Left lung (tissue), 10 donors: ENCODE results near the gene RAF1. TPM values are rescaled to one million over a fixed set of nuclear protein-coding genes. Genes with fewer than 3 reads are reported as not detected.
"Not testable (repeated sequence)": the region's sequence is repeated elsewhere in the genome, so short reads cannot be mapped to it uniquely, and the experiment has no call there.

ENCODE experiments used
- ATAC-seq: fragments of 200-7000 bp; cut with Tn5 transposase; one replicate; pipeline ENCODE4 v1.9.1; 2020; ENCODE audit warnings: moderate library complexity
- DNase-seq, 4 donors: peaks; one replicate each; pipeline ENCODE4 v3.0.0-alpha.2; 2013 to 2020
- H3K27ac ChIP-seq, 2 donors: fragments of 200-600 bp; sonication (generic) in 1 of 2; one replicate each; pipeline versions ENCODE4 v1.5.0 to v1.8.0; 2020 to 2021
- H3K27me3 ChIP-seq, 2 donors: fragments of 200-600 bp; sonication (generic) in 1 of 2; one replicate each; pipeline versions ENCODE4 v1.5.0 to v1.8.0; 2020 to 2021
- H3K36me3 ChIP-seq, 2 donors: fragments of 200-600 bp; sonication (generic) in 1 of 2; one replicate each; pipeline versions ENCODE4 v1.5.0 to v1.8.0; 2020 to 2021
- H3K4me1 ChIP-seq, 2 donors: fragments of 200-600 bp; one replicate each; pipeline ENCODE4 v1.8.0; 2021
- H3K4me3 ChIP-seq, 2 donors: fragments of 200-600 bp; sonication (generic) in 1 of 2; one replicate each; pipeline versions ENCODE4 v1.5.0 to v1.8.0; 2020 to 2021; ENCODE audit warnings: mild to moderate bottlenecking in 1 of 2
- H3K9me3 ChIP-seq, 2 donors: fragments of 200-600 bp; sonication (generic) in 1 of 2; one replicate each; pipeline versions ENCODE4 v1.5.0 to v1.8.0; 2020 to 2021
- CTCF ChIP-seq, 2 donors: fragments of 200-600 bp; sonication (generic) in 1 of 2; IDR thresholded peaks; one replicate each; pipeline versions ENCODE4 v1.5.0 to v1.8.0; 2021; ENCODE audit warnings: antibody characterized with exemption in 2 of 2
- intact Hi-C, 2 donors: fragments of 100-400 bp; cut with DNase I; formaldehyde crosslinking; loops; one replicate each; pipeline versions ENCODE4 v1.11.2 to v1.14.2; 2022
- polyA plus RNA-seq, 6 donors: library from polyadenylated mRNA; unstranded; fragments of 120-200 nt; gene quantifications; one replicate each; pipeline ENCODE4 v1.2.1, GENCODE V29; 2013; ENCODE audit not compliant: insufficient read length in 6 of 6
- total RNA-seq, 2 donors: library from RNA; stranded (reverse); fragmentation: NEBNext Ultra II Directional; extraction: Animal tissue kit (Norgen Biotek cat#: 25700); gene quantifications; one replicate each; pipeline ENCODE4 v1.2.1, GENCODE V29; 2021
- donor health status: DM: no; HTN: yes; CAD: no.
- donor health status: DM: no; HTN: no; CAD: no.

The RAF1 gene
- total and polyA plus RNA-seq, 8 donors = 75.8 to 147 (median 128) TPM

- intact Hi-C loops = no loop called here
- Histone ChIP-seq H3K9me3 (no peaks in the 10 kb centered on the region), H3K27ac (no peak overlapping the region), H3K36me3 (no peaks in the 10 kb centered on the region), H3K27me3 (no peaks in the 10 kb centered on the region), H3K4me1 (peaks cover 15 to 66% of the 10 kb centered on the region in 2 donors), H3K4me3 (no peak overlapping the region)
- DNase-seq = no peak
- TF ChIP-seq CTCF (IDR thresholded peaks at IDR 0.05) = no peak
- no peak for ATAC-seq
These were observed 10.2 kb downstream of the RAF1 start for GRCh38 chr3:12653747-12654146.

GRCh38 chr3:12648384-12648959 is 15.4 kb downstream of the RAF1 start:
- peak overlapping the region in 1 of 2 donors; percentile 88 for H3K27ac ChIP-seq
- TF ChIP-seq CTCF (IDR thresholded peaks at IDR 0.05) = no peak
- no peaks in the 10 kb centered on the region for H3K9me3 ChIP-seq
- H3K36me3 ChIP-seq = no peaks in the 10 kb centered on the region
- intact Hi-C loops = no loop called here
- DNase-seq = no peak
- no peaks in the 10 kb centered on the region for H3K27me3 ChIP-seq
- ATAC-seq = no peak
- peaks cover 7 to 67% of the 10 kb centered on the region in 2 donors for H3K4me1 ChIP-seq
- no peak overlapping the region for H3K4me3 ChIP-seq

- DNase-seq (no peak), ATAC-seq (peak; percentile 45)
- Histone ChIP-seq H3K4me1 (peaks cover 7 to 58% of the 10 kb centered on the region in 2 donors), H3K27me3 (no peaks in the 10 kb centered on the region), H3K4me3 (no peak overlapping the region), H3K9me3 (no peaks in the 10 kb centered on the region), H3K27ac (no peak overlapping the region), H3K36me3 (peaks cover 0 to 6% of the 10 kb centered on the region in 2 donors)
- intact Hi-C loops = no loop called here
- no peak for TF ChIP-seq CTCF (IDR thresholded peaks at IDR 0.05)
These were observed 19.5 kb downstream of the RAF1 start for GRCh38 chr3:12644331-12644937.

- no peaks in the 10 kb centered on the region for H3K27me3 ChIP-seq
- no peak for ATAC-seq
- H3K4me1 ChIP-seq = peaks cover 7 to 56% of the 10 kb centered on the region in 2 donors
- H3K9me3 ChIP-seq = no peaks in the 10 kb centered on the region
- no peak overlapping the region for H3K27ac ChIP-seq
- no peak for DNase-seq
- H3K4me3 ChIP-seq = no peak overlapping the region
- no peak for TF ChIP-seq CTCF (IDR thresholded peaks at IDR 0.05)
- peaks cover 0 to 6% of the 10 kb centered on the region in 2 donors for H3K36me3 ChIP-seq
- intact Hi-C loops = no loop called here
These were observed 20.2 kb downstream of the RAF1 start for GRCh38 chr3:12643724-12644123.

- Histone ChIP-seq H3K4me1 (peaks cover 7 to 49% of the 10 kb centered on the region in 2 donors), H3K9me3 (no peaks in the 10 kb centered on the region), H3K36me3 (peaks cover 0 to 6% of the 10 kb centered on the region in 2 donors), H3K27ac (no peak overlapping the region), H3K4me3 (no peak overlapping the region), H3K27me3 (no peaks in the 10 kb centered on the region)
- no peak for TF ChIP-seq CTCF (IDR thresholded peaks at IDR 0.05)
- intact Hi-C loops = no loop called here
- no peak for DNase-seq
- ATAC-seq = no peak
These were observed 20.9 kb downstream of the RAF1 start for GRCh38 chr3:12643010-12643380.

GRCh38 chr3:12640853-12641252 is 23.1 kb downstream of the RAF1 start:
- H3K9me3 ChIP-seq, DNase-seq, intact Hi-C loops, H3K27me3 ChIP-seq, H3K27ac ChIP-seq, H3K4me3 ChIP-seq, ATAC-seq: not testable (repeated sequence)
- peaks cover 0 to 31% of the 10 kb centered on the region in 2 donors for H3K4me1 ChIP-seq
- H3K36me3 ChIP-seq = peaks cover 0 to 13% of the 10 kb centered on the region in 2 donors
